ENCODE results near the gene SH2D6.
"Not testable (repeated sequence)": the region's sequence is repeated elsewhere in the genome, so short reads cannot be mapped to it uniquely, and the experiment has no call there.

Gene SH2D6

GRCh38 chr2:85418132-85419008, at the start of gene SH2D6:
TSS of gene SH2D6 (plus strand) at chr2:85418714. CDS start at chr2:85429466, 10,752 bp downstream.
- peak; percentile 84 for DNase-seq

- no peak for DNase-seq
Observed at GRCh38 chr2:85368921-85369320, 49.6 kb upstream of the SH2D6 start.

- DNase-seq, result no peak
Observed at GRCh38 chr2:85369500-85369899, 49.0 kb upstream of the SH2D6 start.

GRCh38 chr2:85371045-85371444, 47.5 kb upstream of the SH2D6 start:
- DNase-seq, result no peak

- DNase-seq, result peak; percentile 40
Observed at GRCh38 chr2:85376291-85377065, 42.0 kb upstream of the SH2D6 start.

GRCh38 chr2:85377083-85377482, 41.4 kb upstream of the SH2D6 start:
- no peak for DNase-seq

- DNase-seq, result no peak
Observed at GRCh38 chr2:85378257-85378656, 40.3 kb upstream of the SH2D6 start.

- no peak for DNase-seq
Observed at GRCh38 chr2:85380048-85380447, 38.5 kb upstream of the SH2D6 start.

GRCh38 chr2:85383151-85383550, 35.4 kb upstream of the SH2D6 start:
- DNase-seq, result not testable (repeated sequence)

- no peak for DNase-seq
Observed at GRCh38 chr2:85383850-85384249, 34.7 kb upstream of the SH2D6 start.

- DNase-seq, result no peak
Observed at GRCh38 chr2:85385746-85386145, 32.8 kb upstream of the SH2D6 start.

- no peak for DNase-seq
Observed at GRCh38 chr2:85387754-85388153, 30.8 kb upstream of the SH2D6 start.

GRCh38 chr2:85388878-85389538, 29.5 kb upstream of the SH2D6 start:
- DNase-seq, result no peak

- peak; percentile 25 for DNase-seq
Observed at GRCh38 chr2:85390941-85391669, 27.4 kb upstream of the SH2D6 start.

- no peak for DNase-seq
Observed at GRCh38 chr2:85393836-85394235, 24.7 kb upstream of the SH2D6 start.

- no peak for DNase-seq
Observed at GRCh38 chr2:85394261-85394681, 24.2 kb upstream of the SH2D6 start.

GRCh38 chr2:85394976-85395375, 23.5 kb upstream of the SH2D6 start:
- no peak for DNase-seq

- DNase-seq, result no peak
Observed at GRCh38 chr2:85395912-85396475, 22.5 kb upstream of the SH2D6 start.

GRCh38 chr2:85396531-85397470, 21.7 kb upstream of the SH2D6 start:
- DNase-seq, result no peak

- no peak for DNase-seq
Observed at GRCh38 chr2:85397925-85398331, 20.6 kb upstream of the SH2D6 start.

Measured in fibroblast of upper back skin (primary cell).